GM23338 (cell line): ENCODE results near the gene TRIM31. TPM values are rescaled to one million over a fixed set of nuclear protein-coding genes. Genes with fewer than 3 reads are reported as not detected.

Source experiments
- ATAC-seq: fragments of 200-7000 bp; cut with Tn5 transposase; 3 replicates; pipeline ENCODE4 v1.9.1; 2020
- DNase-seq: peaks from one replicate; pipeline ENCODE4 v3.0.0-alpha.2; 2015; ENCODE audit warnings: low spot score
- H2AFZ ChIP-seq: fragments of 200-600 bp; sonication (generic); 2 replicates; pipeline ENCODE4 v1.8.0; 2016; ENCODE audit warnings: antibody characterized with exemption, mild to moderate bottlenecking, moderate library complexity
- H3F3A ChIP-seq: fragments of 200-600 bp; sonication (generic); replicated peaks from 2 replicates; pipeline ENCODE4 v1.8.0; 2017; ENCODE audit warnings: antibody characterized with exemption, mixed run types, low read depth
- H3K27ac ChIP-seq: fragments of 200-600 bp; sonication (generic); 2 replicates; pipeline ENCODE4 v1.6.1; 2016; ENCODE audit warnings: low read depth
- H3K27me3 ChIP-seq: fragments of 200-600 bp; sonication (generic); 2 replicates; pipeline ENCODE4 v1.8.0; 2016; ENCODE audit warnings: mild to moderate bottlenecking, mixed run types, moderate library complexity; ENCODE audit not compliant: insufficient read depth
- H3K36me3 ChIP-seq: fragments of 200-600 bp; sonication (generic); 2 replicates; pipeline ENCODE4 v1.8.0; 2016; ENCODE audit warnings: mild to moderate bottlenecking; ENCODE audit not compliant: insufficient read depth
- H3K4me1 ChIP-seq: fragments of 200-600 bp; sonication (generic); 2 replicates; pipeline ENCODE4 v1.8.0; 2016; ENCODE audit warnings: mild to moderate bottlenecking, moderate library complexity; ENCODE audit not compliant: insufficient read depth
- H3K4me2 ChIP-seq: fragments of 200-600 bp; sonication (generic); 2 replicates; pipeline ENCODE4 v1.7.1; 2017; ENCODE audit warnings: mixed run types
- H3K4me3 ChIP-seq: fragments of 200-600 bp; sonication (generic); 2 replicates; pipeline ENCODE4 v1.6.1; 2016; ENCODE audit warnings: mixed run types
- H3K79me2 ChIP-seq: fragments of 200-600 bp; sonication (generic); replicated peaks from 2 replicates; pipeline ENCODE4 v1.8.0; 2017; ENCODE audit warnings: mild to moderate bottlenecking; ENCODE audit not compliant: insufficient read depth
- H3K9me2 ChIP-seq: fragments of 200-600 bp; sonication (generic); 2 replicates; pipeline ENCODE4 v1.8.0; 2017; ENCODE audit not compliant: insufficient read depth
- H4K20me1 ChIP-seq: fragments of 200-600 bp; sonication (generic); replicated peaks from 2 replicates; pipeline ENCODE4 v1.8.0; 2017; ENCODE audit warnings: mild to moderate bottlenecking; ENCODE audit not compliant: insufficient read depth
- H3K27ac Mint-ChIP-seq: 2 replicates; pipeline ENCODE4 v1.8.0; 2020; ENCODE audit warnings: inconsistent platforms, mild to moderate bottlenecking, moderate library complexity, mixed read lengths
- H3K27me3 Mint-ChIP-seq: 3 replicates; pipeline ENCODE4 v1.8.0; 2022; ENCODE audit warnings: low read depth, mild to moderate bottlenecking, moderate library complexity, mixed read lengths, inconsistent platforms; ENCODE audit not compliant: insufficient read depth, poor library complexity
- H3K36me3 Mint-ChIP-seq: 3 replicates; pipeline ENCODE4 v1.8.0; 2021; ENCODE audit warnings: low read depth, mild to moderate bottlenecking, inconsistent platforms, moderate library complexity, mixed read lengths
- H3K4me1 Mint-ChIP-seq: 3 replicates; pipeline ENCODE4 v1.8.0; 2020; ENCODE audit warnings: mild to moderate bottlenecking, inconsistent platforms, mixed read lengths
- H3K4me3 Mint-ChIP-seq: 3 replicates; pipeline ENCODE4 v1.8.0; 2021; ENCODE audit warnings: moderate library complexity, mild to moderate bottlenecking, inconsistent platforms, mixed read lengths
- H3K9me3 Mint-ChIP-seq: 3 replicates; pipeline ENCODE4 v1.8.0; 2020; ENCODE audit warnings: moderate library complexity, mild to moderate bottlenecking, inconsistent platforms, mixed read lengths
- EZH2 ChIP-seq: fragments of 200-600 bp; sonication (generic); IDR thresholded peaks from one replicate; pipeline ENCODE4 v1.8.0; 2017; ENCODE audit warnings: antibody characterized with exemption, mild to moderate bottlenecking, low read depth; ENCODE audit not compliant: unreplicated experiment
- EZH2phosphoT487 ChIP-seq: fragments of 200-600 bp; sonication (generic); IDR thresholded peaks from one replicate; pipeline ENCODE4 v1.8.1; 2018; ENCODE audit warnings: antibody characterized with exemption; ENCODE audit not compliant: unreplicated experiment
- JUNB ChIP-seq: IDR thresholded peaks from one replicate; pipeline ENCODE4 v1.6.1; 2016; ENCODE audit warnings: antibody characterized with exemption; ENCODE audit not compliant: unreplicated experiment
- POLR2AphosphoS5 ChIP-seq: IDR thresholded peaks from 2 replicates; pipeline ENCODE4 v1.6.1; 2016; ENCODE audit warnings: antibody characterized with exemption, low read depth
- STAT1 ChIP-seq: IDR thresholded peaks from one replicate; pipeline ENCODE4 v1.6.1; 2016; ENCODE audit warnings: antibody characterized with exemption; ENCODE audit not compliant: unreplicated experiment
- ZNF114 ChIP-seq: fragments of 250-450 bp; sonication (Bioruptor Pico); IDR thresholded peaks from 2 replicates; pipeline ENCODE4 v1.5.0; 2020; ENCODE audit warnings: mild to moderate bottlenecking, moderate library complexity
- ZNF331 ChIP-seq: fragments of 250-450 bp; sonication (Bioruptor Pico); IDR thresholded peaks from 2 replicates; pipeline ENCODE4 v1.5.0; 2020; ENCODE audit warnings: low read depth, mild to moderate bottlenecking, moderate library complexity
- polyA plus RNA-seq: library from polyadenylated mRNA; unstranded; fragments of >200 nt; fragmentation: Nextera tagmentation; extraction: Ambion mirVana; gene quantifications from 2 replicates; pipeline ENCODE4 v1.2.1, GENCODE V29; 2016
- total RNA-seq: library from RNA; depleted of rRNA; stranded (reverse); fragments of >200 nt; shearing (Covaris generic); gene quantifications from 2 replicates; pipeline ENCODE4 v1.2.3, GENCODE V29; 2014
- TF ChIP-seq, protein P1 (sequence below): IDR thresholded peaks from one replicate; pipeline ENCODE4 v1.6.1; 2018; ENCODE audit warnings: antibody characterized with exemption; ENCODE audit not compliant: unreplicated experiment
- TF ChIP-seq, protein P2 (sequence below), 2 experiments: fragments of 200-600 bp in 1 of 2; sonication (generic) in 1 of 2; conservative IDR thresholded peaks; 2 replicates each; pipeline versions ENCODE4 v1.5.1 to v1.6.1; 2016 to 2017; ENCODE audit warnings: antibody characterized with exemption in 2 of 2, low read depth in 2 of 2, mild to moderate bottlenecking in 2 of 2, moderate library complexity in 1 of 2
- TF ChIP-seq, protein P3 (sequence below): IDR thresholded peaks from 2 replicates; pipeline ENCODE4 v1.6.1; 2016; ENCODE audit warnings: antibody characterized with exemption

Gene TRIM31
- total and polyA plus RNA-seq, 2 experiments from 2014 or later: 0.26 TPM; not detected in 1

DNA sequence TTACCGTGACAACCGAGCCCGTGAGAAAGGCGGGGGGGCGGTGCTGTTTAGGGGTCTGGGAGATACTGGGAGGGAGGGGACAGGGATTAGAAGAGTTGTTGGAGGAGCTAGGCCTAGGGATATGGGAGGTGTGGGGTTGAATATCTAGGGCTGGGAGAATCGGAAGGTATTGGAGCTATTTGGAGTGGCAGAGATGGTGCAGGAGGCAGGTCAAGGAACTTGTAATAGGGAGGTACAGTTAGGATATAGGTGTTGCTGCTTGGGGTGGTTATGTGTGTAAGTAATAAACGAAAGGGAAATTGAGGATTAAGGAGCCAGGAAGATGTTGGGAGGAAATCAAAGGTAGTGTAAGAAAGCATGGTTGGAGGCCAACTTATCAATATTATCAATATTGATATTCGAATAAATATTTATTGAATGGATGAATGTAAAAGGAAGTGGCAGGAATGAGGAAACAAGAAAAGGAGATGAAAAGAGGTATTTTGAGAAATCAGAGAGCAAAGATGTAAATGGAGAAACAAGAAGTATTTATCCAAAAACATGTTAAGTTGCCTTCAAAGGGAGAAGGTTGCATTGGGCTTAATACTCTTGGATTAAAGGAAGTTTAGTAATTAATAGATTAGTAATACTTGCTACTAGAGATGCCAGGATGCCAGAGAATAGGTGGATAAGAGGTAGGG is 45.3 kb downstream of the TRIM31 start (continued):
- TF ChIP-seq, protein P1, sequence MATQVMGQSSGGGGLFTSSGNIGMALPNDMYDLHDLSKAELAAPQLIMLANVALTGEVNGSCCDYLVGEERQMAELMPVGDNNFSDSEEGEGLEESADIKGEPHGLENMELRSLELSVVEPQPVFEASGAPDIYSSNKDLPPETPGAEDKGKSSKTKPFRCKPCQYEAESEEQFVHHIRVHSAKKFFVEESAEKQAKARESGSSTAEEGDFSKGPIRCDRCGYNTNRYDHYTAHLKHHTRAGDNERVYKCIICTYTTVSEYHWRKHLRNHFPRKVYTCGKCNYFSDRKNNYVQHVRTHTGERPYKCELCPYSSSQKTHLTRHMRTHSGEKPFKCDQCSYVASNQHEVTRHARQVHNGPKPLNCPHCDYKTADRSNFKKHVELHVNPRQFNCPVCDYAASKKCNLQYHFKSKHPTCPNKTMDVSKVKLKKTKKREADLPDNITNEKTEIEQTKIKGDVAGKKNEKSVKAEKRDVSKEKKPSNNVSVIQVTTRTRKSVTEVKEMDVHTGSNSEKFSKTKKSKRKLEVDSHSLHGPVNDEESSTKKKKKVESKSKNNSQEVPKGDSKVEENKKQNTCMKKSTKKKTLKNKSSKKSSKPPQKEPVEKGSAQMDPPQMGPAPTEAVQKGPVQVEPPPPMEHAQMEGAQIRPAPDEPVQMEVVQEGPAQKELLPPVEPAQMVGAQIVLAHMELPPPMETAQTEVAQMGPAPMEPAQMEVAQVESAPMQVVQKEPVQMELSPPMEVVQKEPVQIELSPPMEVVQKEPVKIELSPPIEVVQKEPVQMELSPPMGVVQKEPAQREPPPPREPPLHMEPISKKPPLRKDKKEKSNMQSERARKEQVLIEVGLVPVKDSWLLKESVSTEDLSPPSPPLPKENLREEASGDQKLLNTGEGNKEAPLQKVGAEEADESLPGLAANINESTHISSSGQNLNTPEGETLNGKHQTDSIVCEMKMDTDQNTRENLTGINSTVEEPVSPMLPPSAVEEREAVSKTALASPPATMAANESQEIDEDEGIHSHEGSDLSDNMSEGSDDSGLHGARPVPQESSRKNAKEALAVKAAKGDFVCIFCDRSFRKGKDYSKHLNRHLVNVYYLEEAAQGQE: no peak
- no peak for TF ChIP-seq EZH2phosphoT487
- TF ChIP-seq ZNF114 (CRISPR knock-in tag): no peak
- TF ChIP-seq POLR2AphosphoS5: no peak
- no peak for TF ChIP-seq STAT1
- TF ChIP-seq, protein P2, sequence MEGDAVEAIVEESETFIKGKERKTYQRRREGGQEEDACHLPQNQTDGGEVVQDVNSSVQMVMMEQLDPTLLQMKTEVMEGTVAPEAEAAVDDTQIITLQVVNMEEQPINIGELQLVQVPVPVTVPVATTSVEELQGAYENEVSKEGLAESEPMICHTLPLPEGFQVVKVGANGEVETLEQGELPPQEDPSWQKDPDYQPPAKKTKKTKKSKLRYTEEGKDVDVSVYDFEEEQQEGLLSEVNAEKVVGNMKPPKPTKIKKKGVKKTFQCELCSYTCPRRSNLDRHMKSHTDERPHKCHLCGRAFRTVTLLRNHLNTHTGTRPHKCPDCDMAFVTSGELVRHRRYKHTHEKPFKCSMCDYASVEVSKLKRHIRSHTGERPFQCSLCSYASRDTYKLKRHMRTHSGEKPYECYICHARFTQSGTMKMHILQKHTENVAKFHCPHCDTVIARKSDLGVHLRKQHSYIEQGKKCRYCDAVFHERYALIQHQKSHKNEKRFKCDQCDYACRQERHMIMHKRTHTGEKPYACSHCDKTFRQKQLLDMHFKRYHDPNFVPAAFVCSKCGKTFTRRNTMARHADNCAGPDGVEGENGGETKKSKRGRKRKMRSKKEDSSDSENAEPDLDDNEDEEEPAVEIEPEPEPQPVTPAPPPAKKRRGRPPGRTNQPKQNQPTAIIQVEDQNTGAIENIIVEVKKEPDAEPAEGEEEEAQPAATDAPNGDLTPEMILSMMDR (conservative IDR thresholded peaks at IDR 0.05; ENCODE audit: low read depth in 2 of 2): no peak
- TF ChIP-seq, protein P3, sequence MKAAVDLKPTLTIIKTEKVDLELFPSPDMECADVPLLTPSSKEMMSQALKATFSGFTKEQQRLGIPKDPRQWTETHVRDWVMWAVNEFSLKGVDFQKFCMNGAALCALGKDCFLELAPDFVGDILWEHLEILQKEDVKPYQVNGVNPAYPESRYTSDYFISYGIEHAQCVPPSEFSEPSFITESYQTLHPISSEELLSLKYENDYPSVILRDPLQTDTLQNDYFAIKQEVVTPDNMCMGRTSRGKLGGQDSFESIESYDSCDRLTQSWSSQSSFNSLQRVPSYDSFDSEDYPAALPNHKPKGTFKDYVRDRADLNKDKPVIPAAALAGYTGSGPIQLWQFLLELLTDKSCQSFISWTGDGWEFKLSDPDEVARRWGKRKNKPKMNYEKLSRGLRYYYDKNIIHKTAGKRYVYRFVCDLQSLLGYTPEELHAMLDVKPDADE: no peak

DNA sequence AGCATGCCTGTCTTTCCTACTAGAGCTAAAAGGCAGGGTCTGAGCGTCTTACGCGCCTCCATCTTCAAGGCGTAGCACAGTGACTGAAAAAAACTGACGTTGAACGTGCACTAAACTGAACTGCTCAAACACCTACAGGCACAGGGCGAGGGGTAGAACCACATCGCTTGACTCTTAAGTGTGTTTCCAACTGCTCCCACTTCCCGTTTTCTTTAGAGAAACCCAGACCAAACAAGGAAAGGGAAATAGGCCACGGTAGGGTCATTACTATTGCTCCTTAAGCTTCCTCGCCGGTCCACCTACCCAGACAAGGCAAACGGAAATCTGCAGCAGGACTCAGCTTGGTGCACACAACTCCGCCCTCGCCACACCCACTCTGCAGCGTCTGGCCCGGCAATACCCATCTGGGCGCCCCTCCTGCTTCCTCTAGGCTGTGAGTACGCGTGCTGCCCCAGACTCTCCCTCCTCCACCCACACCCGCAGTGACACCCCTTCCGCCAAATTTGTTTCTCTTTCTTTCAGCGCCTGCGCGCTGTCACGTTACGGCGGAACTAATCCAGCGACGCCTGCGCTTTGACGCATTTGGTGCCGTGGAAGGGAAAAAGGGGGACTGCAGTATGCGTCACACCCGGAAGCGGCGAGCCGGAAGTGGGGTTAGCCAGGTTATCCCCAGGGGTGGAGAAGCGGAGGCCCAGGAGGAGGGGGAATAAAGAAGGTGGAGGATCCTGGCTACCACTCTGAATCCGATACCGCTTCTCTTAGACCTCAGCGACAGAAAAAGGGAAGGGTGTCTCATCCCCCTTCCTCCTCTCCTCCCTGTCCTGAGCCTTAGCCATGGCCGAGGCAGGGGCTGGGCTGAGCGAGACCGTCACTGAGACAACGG is 46.1 kb downstream of the TRIM31 start, which contains the start of gene PPP1R11:
Gene PPP1R11 (plus strand): TSS at position 622 of the 883 bp plus-strand sequence. CDS start 213 bp downstream, at position 835.
- H3K27ac Mint-ChIP-seq: peak within 1 kb of the TSS; percentile 88
- peak within 1 kb of the TSS; percentile 83 for H3K27ac ChIP-seq
- no peaks in the 10 kb centered on the region for H3K9me3 Mint-ChIP-seq
- H3K79me2 ChIP-seq: 0 out of 2 replicates have a peak, but pooled peaks cover 3% of the 10 kb centered on the region
- H3K27me3 ChIP-seq: peaks cover 24% of the 10 kb centered on the region
- peaks cover 4% of the 10 kb centered on the region; the same call in 2 of the 3 replicates for H3K36me3 Mint-ChIP-seq
- H2AFZ ChIP-seq: peak within 1 kb of the TSS; percentile 89; the same call in 1 of the 2 replicates
- H3K27me3 Mint-ChIP-seq: peaks cover 23% of the 10 kb centered on the region
- peak within 1 kb of the TSS; percentile 87 for H3K4me3 ChIP-seq
- DNase-seq (peak; percentile 98), ATAC-seq (peak; percentile 95)
- no peaks in the 10 kb centered on the region for H4K20me1 ChIP-seq
- H3K4me3 Mint-ChIP-seq: peak within 1 kb of the TSS; percentile 87
- H3K9me2 ChIP-seq: no peaks in the 10 kb centered on the region
- no peaks in the 10 kb centered on the region for H3K36me3 ChIP-seq
- H3K4me1 ChIP-seq: peaks cover 13% of the 10 kb centered on the region
- H3K4me1 Mint-ChIP-seq: peaks cover 23% of the 10 kb centered on the region
- peaks cover 11% of the 10 kb centered on the region; the same call in 1 of the 2 replicates for H3F3A ChIP-seq
- peak within 1 kb of the TSS; percentile 92 for H3K4me2 ChIP-seq
- TF ChIP-seq EZH2phosphoT487 (no peak), POLR2AphosphoS5 (peak; percentile 88), EZH2 (no peak), JUNB (no peak), STAT1 (no peak), ZNF331 (CRISPR knock-in tag) (no peak)
- TF ChIP-seq, protein P3: peak; percentile 89
- TF ChIP-seq, protein P2 (conservative IDR thresholded peaks at IDR 0.05; ENCODE audit: low read depth in 2 of 2): no peak
